Measurements from ENCODE around the gene CFAP57.
A peak's percentile ranks its signal among the peaks of the same experiment; 100 is the strongest.

CFAP57 gene

DNA sequence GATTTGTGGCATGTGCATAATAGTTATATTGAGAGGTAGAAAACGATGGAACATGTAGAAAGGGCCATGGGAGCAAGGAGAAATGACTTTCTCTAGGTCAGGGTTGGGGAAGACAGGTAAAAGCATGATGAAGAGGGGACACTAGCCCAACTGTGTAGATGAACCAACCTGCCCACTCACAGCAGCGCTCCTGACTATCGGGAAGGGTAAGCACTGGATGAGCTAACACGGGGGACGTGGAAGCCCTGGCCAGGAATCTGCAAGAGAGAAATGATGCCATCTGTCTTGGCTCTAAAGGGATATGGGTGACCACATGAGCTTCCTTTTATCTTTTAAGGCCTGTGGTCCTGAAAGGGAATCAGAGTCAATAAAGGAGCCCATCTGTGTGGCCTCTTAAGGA lies 61.5 kb downstream of the CFAP57 start:
- no peak for TF ChIP-seq TAF1 (IDR thresholded peaks at IDR 0.05; ENCODE audit: low read depth, low read length)
- no peak for TF ChIP-seq SPI1 (IDR thresholded peaks at IDR 0.05; ENCODE audit: low read depth, low read length)
- TF ChIP-seq POLR2A (IDR thresholded peaks at IDR 0.05; ENCODE audit: low read depth, low read length), result no peak
- no peak for TF ChIP-seq POLR2AphosphoS5 (IDR thresholded peaks at IDR 0.05; ENCODE audit: low read depth, low read length)
- TF ChIP-seq PAX5 (IDR thresholded peaks at IDR 0.05; ENCODE audit: insufficient read depth, low read length, severe bottlenecking), result no peak
- TF ChIP-seq POU2F2 (IDR thresholded peaks at IDR 0.05; ENCODE audit: low read depth, low read length), result no peak
- FAIRE-seq (no peak), DNase-seq (ENCODE audit: insufficient read length, low spot score) (no peak)

GRCh38 chr1:43234267-43234666 lies 62.1 kb downstream of the CFAP57 start:
- FAIRE-seq (no peak), DNase-seq (ENCODE audit: insufficient read length, low spot score) (no peak)
- no peak for TF ChIP-seq TAF1 (IDR thresholded peaks at IDR 0.05; ENCODE audit: low read depth, low read length)
- TF ChIP-seq POU2F2 (IDR thresholded peaks at IDR 0.05; ENCODE audit: low read depth, low read length), result no peak
- TF ChIP-seq SPI1 (IDR thresholded peaks at IDR 0.05; ENCODE audit: low read depth, low read length), result no peak

DNA sequence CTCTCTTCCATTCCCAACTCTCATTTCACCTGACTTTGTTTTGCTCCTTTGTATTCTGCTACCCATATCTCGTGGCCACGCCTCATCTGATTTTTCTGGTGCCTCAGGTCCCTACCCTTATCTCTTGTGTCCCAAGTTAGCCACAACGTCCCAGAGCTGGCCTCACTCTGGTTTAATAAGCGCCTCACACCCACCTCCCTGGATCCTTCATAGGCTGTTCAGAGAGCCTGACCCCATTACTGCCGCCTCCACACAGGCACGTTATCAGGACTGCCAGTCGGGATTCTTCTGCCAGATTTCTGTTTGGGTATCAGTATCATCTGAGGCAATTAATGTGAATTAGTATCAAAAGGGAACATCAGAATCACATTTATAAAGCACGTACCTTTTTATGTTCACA lies 62.9 kb downstream of the CFAP57 start:
- no peak for DNase-seq (ENCODE audit: insufficient read length, low spot score)
- TF ChIP-seq POLR2A (IDR thresholded peaks at IDR 0.05; ENCODE audit: low read depth, low read length) (no peak), POU2F2 (IDR thresholded peaks at IDR 0.05; ENCODE audit: low read depth, low read length) (no peak), TAF1 (IDR thresholded peaks at IDR 0.05; ENCODE audit: low read depth, low read length) (no peak), POLR2AphosphoS5 (IDR thresholded peaks at IDR 0.05; ENCODE audit: low read depth, low read length) (no peak)
- FAIRE-seq, result no peak

GRCh38 chr1:43235451-43236121 lies 63.5 kb downstream of the CFAP57 start:
- TF ChIP-seq POLR2AphosphoS5 (IDR thresholded peaks at IDR 0.05; ENCODE audit: low read depth, low read length) (no peak), TAF1 (IDR thresholded peaks at IDR 0.05; ENCODE audit: low read depth, low read length) (no peak), PAX5 (IDR thresholded peaks at IDR 0.05; ENCODE audit: insufficient read depth, low read length, severe bottlenecking) (no peak), POU2F2 (IDR thresholded peaks at IDR 0.05; ENCODE audit: low read depth, low read length) (no peak), SPI1 (IDR thresholded peaks at IDR 0.05; ENCODE audit: low read depth, low read length) (no peak), POLR2A (IDR thresholded peaks at IDR 0.05; ENCODE audit: low read depth, low read length) (no peak)
- no peak for FAIRE-seq
- no peak for DNase-seq (ENCODE audit: insufficient read length, low spot score)

- TF ChIP-seq TAF1 (IDR thresholded peaks at IDR 0.05; ENCODE audit: low read depth, low read length), result no peak
- TF ChIP-seq PAX5 (IDR thresholded peaks at IDR 0.05; ENCODE audit: insufficient read depth, low read length, severe bottlenecking), result no peak
- TF ChIP-seq POLR2A (IDR thresholded peaks at IDR 0.05; ENCODE audit: low read depth, low read length), result no peak
- TF ChIP-seq POU2F2 (IDR thresholded peaks at IDR 0.05; ENCODE audit: low read depth, low read length), result no peak
- no peak for TF ChIP-seq POLR2AphosphoS5 (IDR thresholded peaks at IDR 0.05; ENCODE audit: low read depth, low read length)
- no peak for TF ChIP-seq SPI1 (IDR thresholded peaks at IDR 0.05; ENCODE audit: low read depth, low read length)
- no peak for FAIRE-seq
- no peak for DNase-seq (ENCODE audit: insufficient read length, low spot score)
Measured at GRCh38 chr1:43237121-43237520, 65.0 kb downstream of the CFAP57 start.

DNA sequence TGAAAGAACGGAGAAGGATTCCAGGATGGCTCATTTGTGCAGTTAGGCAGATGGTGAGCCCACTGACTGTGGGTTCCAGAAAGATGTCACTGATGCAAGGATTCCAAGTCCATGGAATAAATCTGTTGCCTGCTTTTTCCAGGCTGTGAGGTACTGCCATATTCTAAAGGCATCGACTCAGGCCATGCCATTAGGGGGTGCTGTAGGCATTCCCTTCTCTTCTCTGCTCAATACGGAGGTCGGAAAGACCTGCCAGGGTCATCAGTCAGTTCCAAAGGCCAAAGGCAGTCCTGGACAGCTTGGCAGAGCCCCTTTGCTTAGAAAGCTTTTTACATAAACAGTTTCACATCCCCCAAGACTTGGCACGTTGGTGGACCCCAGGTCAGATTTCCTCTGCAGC lies 66.0 kb downstream of the CFAP57 start:
- no peak for TF ChIP-seq TAF1 (IDR thresholded peaks at IDR 0.05; ENCODE audit: low read depth, low read length)
- TF ChIP-seq POU2F2 (IDR thresholded peaks at IDR 0.05; ENCODE audit: low read depth, low read length), result no peak
- TF ChIP-seq PAX5 (IDR thresholded peaks at IDR 0.05; ENCODE audit: insufficient read depth, low read length, severe bottlenecking), result no peak
- no peak for TF ChIP-seq POLR2A (IDR thresholded peaks at IDR 0.05; ENCODE audit: low read depth, low read length)
- TF ChIP-seq SPI1 (IDR thresholded peaks at IDR 0.05; ENCODE audit: low read depth, low read length), result no peak
- no peak for TF ChIP-seq POLR2AphosphoS5 (IDR thresholded peaks at IDR 0.05; ENCODE audit: low read depth, low read length)
- DNase-seq (ENCODE audit: insufficient read length, low spot score) (peak; percentile 52), FAIRE-seq (peak; percentile 89)

DNA sequence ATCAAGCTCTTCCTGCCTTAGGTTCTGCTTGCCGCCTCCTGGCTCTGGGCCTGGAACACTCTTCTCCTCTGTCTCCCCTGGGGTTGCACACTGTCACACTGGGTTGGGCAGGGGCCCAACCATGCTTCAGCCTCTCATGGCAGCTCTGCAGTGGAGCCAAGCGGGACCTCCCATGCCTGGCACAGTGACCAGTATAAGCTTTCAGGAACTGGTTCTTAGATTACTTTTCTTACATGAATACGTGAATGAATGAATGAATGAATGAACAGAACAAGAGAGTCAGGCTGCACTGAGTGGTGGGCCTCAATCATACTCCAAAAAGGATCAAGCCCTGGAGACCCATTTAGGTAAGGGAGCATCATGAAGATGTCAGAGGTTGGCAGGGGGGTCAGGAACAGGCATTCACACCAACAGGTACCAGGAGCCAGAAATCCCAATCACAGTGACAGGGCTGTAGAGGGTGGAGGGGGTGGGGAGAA lies 66.9 kb downstream of the CFAP57 start:
- no peak for TF ChIP-seq POLR2A (IDR thresholded peaks at IDR 0.05; ENCODE audit: low read depth, low read length)
- no peak for TF ChIP-seq TAF1 (IDR thresholded peaks at IDR 0.05; ENCODE audit: low read depth, low read length)
- no peak for TF ChIP-seq SPI1 (IDR thresholded peaks at IDR 0.05; ENCODE audit: low read depth, low read length)
- no peak for TF ChIP-seq POU2F2 (IDR thresholded peaks at IDR 0.05; ENCODE audit: low read depth, low read length)
- no peak for TF ChIP-seq POLR2AphosphoS5 (IDR thresholded peaks at IDR 0.05; ENCODE audit: low read depth, low read length)
- no peak for TF ChIP-seq PAX5 (IDR thresholded peaks at IDR 0.05; ENCODE audit: insufficient read depth, low read length, severe bottlenecking)
- DNase-seq (ENCODE audit: insufficient read length, low spot score) (no peak), FAIRE-seq (no peak)

GRCh38 chr1:43239484-43239883 lies 67.4 kb downstream of the CFAP57 start:
- FAIRE-seq (peak; percentile 92), DNase-seq (ENCODE audit: insufficient read length, low spot score) (peak; percentile 60)
- TF ChIP-seq PAX5 (IDR thresholded peaks at IDR 0.05; ENCODE audit: insufficient read depth, low read length, severe bottlenecking) (no peak), SPI1 (IDR thresholded peaks at IDR 0.05; ENCODE audit: low read depth, low read length) (peak; percentile 94)

DNA sequence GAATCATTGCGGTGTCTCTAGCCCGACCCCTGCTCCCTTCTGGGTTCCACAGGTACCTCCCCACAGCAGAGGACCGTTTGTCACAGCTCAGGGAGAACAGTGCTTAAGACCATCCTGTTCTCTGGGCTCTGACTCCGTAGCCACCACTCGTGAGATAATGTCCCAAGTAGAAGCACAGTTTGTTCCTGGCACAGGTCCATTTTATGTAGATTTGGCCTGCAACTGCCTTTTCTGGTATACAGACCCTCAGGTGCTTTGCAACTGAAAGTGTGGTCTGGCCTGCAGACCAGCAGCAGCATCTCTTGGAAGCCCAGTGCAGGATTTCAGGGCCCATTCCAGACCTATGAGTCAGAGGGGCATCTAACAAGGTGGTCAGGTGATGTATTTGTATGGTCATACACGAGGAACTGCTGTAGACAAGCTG lies 69.3 kb downstream of the CFAP57 start:
- TF ChIP-seq PAX5 (IDR thresholded peaks at IDR 0.05; ENCODE audit: insufficient read depth, low read length, severe bottlenecking) (no peak), SPI1 (IDR thresholded peaks at IDR 0.05; ENCODE audit: low read depth, low read length) (no peak), POLR2AphosphoS5 (IDR thresholded peaks at IDR 0.05; ENCODE audit: low read depth, low read length) (no peak), TAF1 (IDR thresholded peaks at IDR 0.05; ENCODE audit: low read depth, low read length) (no peak), POLR2A (IDR thresholded peaks at IDR 0.05; ENCODE audit: low read depth, low read length) (no peak), POU2F2 (IDR thresholded peaks at IDR 0.05; ENCODE audit: low read depth, low read length) (no peak)
- DNase-seq (ENCODE audit: insufficient read length, low spot score) (no peak), FAIRE-seq (no peak)

DNA sequence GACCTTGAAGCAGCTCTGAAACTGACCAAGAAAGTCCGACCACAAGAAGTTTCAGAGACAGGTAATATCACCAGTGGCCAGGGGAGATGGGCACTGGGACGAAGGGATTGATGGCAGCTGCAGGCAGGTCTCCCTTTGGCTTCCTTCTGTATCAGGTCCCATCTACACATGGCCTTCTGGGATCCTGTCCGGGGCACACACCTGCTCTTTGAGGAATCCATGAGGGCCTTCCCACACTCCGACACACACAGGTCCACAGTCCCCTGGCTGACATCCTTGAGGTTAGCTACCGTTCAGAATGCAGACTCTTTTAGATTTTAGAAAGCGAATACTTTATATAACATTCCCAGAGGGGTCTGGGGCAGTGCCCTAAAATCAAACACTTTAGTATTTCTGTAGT lies 71.2 kb downstream of the CFAP57 start:
- FAIRE-seq, result no peak

More for the DNA sequence above, 71.2 kb downstream of the CFAP57 start:
- DNase-seq (ENCODE audit: insufficient read length, low spot score), result no peak
- TF ChIP-seq POLR2AphosphoS5 (IDR thresholded peaks at IDR 0.05; ENCODE audit: low read depth, low read length), result no peak
- no peak for TF ChIP-seq SPI1 (IDR thresholded peaks at IDR 0.05; ENCODE audit: low read depth, low read length)
- no peak for TF ChIP-seq POLR2A (IDR thresholded peaks at IDR 0.05; ENCODE audit: low read depth, low read length)
- TF ChIP-seq TAF1 (IDR thresholded peaks at IDR 0.05; ENCODE audit: low read depth, low read length), result no peak
- no peak for TF ChIP-seq PAX5 (IDR thresholded peaks at IDR 0.05; ENCODE audit: insufficient read depth, low read length, severe bottlenecking)
- no peak for TF ChIP-seq POU2F2 (IDR thresholded peaks at IDR 0.05; ENCODE audit: low read depth, low read length)

Data from GM12891 (cell line).